GM19452 (cell line): ENCODE data around the gene OR52N5.

Experiments
- ATAC-seq: cut with Tn5 transposase; IDR thresholded peaks from one replicate; pipeline ENCODE4 v1.9.1; 2021; ENCODE audit not compliant: unreplicated experiment

Gene OR52N5

GRCh38 chr11:5726351-5726750, 56.8 kb downstream of the OR52N5 start:
- no peak for ATAC-seq
